Fibroblast of mammary gland (primary cell): ENCODE results near the gene CC2D1A.

Source experiments
- DNase-seq: peaks from one replicate; pipeline ENCODE4 v3.0.0-alpha.2; 2010; ENCODE audit warnings: low read depth
- H3K4me3 ChIP-seq: 2 replicates; pipeline ENCODE4 v1.5.1; 2011; ENCODE audit warnings: low read depth, mild to moderate bottlenecking, low read length, moderate library complexity; ENCODE audit not compliant: control insufficient read depth
- TF ChIP-seq, protein P1 (sequence below): conservative IDR thresholded peaks from 2 replicates; pipeline ENCODE4 v1.5.1; 2011; ENCODE audit warnings: low read depth, low read length, inconsistent platforms; ENCODE audit not compliant: control insufficient read depth, insufficient read depth

CC2D1A gene

GRCh38 chr19:13946414-13946813 is 40.4 kb downstream of the CC2D1A start:
- no peak for DNase-seq
- H3K4me3 ChIP-seq = no peak overlapping the region
- TF ChIP-seq, protein P1, sequence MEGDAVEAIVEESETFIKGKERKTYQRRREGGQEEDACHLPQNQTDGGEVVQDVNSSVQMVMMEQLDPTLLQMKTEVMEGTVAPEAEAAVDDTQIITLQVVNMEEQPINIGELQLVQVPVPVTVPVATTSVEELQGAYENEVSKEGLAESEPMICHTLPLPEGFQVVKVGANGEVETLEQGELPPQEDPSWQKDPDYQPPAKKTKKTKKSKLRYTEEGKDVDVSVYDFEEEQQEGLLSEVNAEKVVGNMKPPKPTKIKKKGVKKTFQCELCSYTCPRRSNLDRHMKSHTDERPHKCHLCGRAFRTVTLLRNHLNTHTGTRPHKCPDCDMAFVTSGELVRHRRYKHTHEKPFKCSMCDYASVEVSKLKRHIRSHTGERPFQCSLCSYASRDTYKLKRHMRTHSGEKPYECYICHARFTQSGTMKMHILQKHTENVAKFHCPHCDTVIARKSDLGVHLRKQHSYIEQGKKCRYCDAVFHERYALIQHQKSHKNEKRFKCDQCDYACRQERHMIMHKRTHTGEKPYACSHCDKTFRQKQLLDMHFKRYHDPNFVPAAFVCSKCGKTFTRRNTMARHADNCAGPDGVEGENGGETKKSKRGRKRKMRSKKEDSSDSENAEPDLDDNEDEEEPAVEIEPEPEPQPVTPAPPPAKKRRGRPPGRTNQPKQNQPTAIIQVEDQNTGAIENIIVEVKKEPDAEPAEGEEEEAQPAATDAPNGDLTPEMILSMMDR = no peak

DNA sequence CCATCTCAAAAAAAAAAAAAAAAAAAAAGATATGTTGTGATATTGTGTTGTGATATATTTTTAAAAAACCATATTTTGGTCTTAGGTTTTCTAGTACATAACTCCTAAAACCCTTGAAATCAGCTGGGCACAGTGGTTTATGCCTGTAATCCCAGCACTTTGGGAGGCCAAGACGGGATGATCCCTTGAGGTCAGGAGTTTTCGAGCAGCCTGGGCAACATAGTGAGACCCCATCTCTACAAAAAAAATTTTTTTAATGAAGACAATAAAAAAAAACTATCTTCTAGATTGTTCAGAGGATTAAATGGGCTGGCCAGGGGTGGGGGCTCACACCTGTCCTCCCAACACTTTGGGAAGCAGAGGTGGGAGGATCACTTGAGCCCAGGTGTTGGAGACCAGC is 45.0 kb downstream of the CC2D1A start:
- TF ChIP-seq, protein P1 = no peak
- DNase-seq = no peak
- no peak overlapping the region for H3K4me3 ChIP-seq

DNA sequence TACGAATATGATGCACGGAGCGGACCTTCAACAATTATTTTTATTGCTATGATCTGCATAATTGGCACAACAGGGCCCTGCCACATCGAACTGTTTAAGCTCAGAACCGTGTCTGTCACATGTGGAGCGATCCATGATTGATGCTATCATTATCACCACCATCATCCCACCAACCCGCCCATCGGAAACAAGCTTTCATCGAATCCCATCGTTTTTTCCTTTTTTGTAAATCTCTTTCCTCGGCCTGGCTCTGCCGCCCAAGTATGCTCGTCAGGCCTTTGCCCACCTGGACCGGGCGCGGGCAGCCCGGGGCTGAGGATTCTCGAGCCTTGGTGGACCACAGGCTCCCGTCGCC is 45.8 kb downstream of the CC2D1A start:
- peak overlapping the region; percentile 48 for H3K4me3 ChIP-seq
- TF ChIP-seq, protein P1 = no peak
- DNase-seq = no peak

DNA sequence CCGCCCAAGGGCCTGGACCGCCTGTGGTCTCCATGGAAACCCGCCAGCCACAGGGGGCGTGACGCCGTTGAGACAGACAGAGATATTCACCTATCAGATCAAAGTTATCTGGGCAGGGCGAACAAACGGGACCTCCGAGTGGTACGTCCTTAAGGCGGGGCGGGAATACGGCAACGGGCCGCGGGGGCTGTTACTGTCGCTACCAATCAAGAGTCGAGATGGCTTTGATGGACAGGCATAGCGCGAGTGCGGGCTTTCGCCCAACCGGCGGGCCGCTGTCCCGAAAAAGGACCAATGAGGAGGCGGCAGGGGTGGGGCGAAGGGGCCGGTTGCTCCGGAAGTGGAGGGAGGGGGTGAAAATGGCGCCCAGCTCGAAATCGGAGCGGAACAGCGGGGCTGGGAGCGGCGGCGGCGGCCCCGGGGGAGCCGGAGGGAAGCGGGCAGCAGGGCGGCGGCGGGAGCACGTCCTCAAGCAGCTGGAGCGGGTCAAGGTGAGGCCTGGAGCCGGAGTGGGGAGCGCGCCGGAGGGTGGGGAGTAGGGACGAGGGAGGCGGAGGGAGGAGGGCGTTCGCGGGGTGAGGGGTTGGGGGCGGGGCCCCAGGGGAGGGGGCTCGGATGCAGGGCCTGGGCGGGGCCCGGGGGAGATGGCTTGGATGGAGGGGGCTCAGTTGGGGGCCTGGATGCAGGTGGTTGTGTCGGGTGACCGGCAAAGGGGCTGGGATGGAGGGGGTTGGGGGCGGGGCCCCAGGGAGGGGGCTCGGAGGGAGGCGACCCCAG is 46.3 kb downstream of the CC2D1A start, which contains the start of gene DCAF15:
Gene DCAF15 (plus strand): TSS at position 356 of the 777 bp plus-strand sequence. CDS start 4 bp downstream, at position 360.
- TF ChIP-seq, protein P1 = no peak
- peak; percentile 99 for DNase-seq
- peak within 1 kb of the TSS; percentile 80 for H3K4me3 ChIP-seq

DNA sequence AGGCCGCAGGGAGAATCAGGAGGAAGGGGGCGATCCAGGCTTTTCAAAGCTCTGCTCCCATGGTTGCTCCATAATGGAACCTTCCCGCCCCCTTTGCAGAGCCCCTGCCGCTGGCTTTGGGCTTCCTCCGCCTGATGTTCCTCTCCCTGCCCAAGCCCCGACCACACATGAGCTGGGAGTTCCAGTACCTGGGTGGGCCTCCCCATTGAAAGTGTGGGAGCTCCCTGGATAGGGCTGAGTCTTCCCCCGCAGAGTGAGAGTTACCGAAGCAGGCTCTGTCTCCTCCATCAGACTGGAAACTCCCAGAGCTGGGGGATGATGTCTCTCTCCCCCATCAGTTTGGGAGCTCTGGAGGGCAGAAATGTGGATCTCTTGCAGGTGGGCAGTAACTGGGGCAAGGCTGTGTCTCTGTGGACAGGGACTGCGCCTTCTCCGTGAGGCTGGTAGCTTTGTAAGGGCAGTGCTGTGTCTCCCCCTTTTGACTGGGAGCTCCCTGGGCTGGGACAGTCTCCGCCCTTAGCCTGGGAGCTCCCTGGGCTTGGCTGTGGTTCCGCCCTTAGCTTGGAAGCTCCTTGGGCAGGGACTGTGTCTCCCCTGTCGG is 47.0 kb downstream of the CC2D1A start:
- H3K4me3 ChIP-seq = peak overlapping the region; percentile 80
- TF ChIP-seq, protein P1 = peak; percentile 18
- DNase-seq = peak; percentile 63

GRCh38 chr19:13954185-13954584 is 48.2 kb downstream of the CC2D1A start:
- no peak overlapping the region for H3K4me3 ChIP-seq
- no peak for DNase-seq
- TF ChIP-seq, protein P1 = no peak
